ENCODE results near the gene GPR176. TPM values are rescaled to one million over a fixed set of nuclear protein-coding genes. Genes with fewer than 3 reads are reported as not detected.

The GPR176 gene
- polyA plus RNA-seq, 3 donors: 14.9 to 16.4 (median 15.1) TPM

Other genes with a start within 250 kb of the GPR176 start
- gene FSIP1, start 137.4 kb downstream of the GPR176 start, polyA plus RNA-seq (ENCODE audit: insufficient read length in 3 of 3): 1 to 10 TPM; 1.4 to 2.7 (median 1.6) TPM
- 10 to 100 TPM; 48.2 to 62.2 (median 49.4) TPM for gene EIF2AK4, start 13.8 kb upstream of the GPR176 start, polyA plus RNA-seq (ENCODE audit: insufficient read length in 3 of 3)
- gene SRP14, start 118.9 kb upstream of the GPR176 start, polyA plus RNA-seq (ENCODE audit: insufficient read length in 3 of 3): 100 to 1,000 TPM; 484 to 650 (median 540) TPM
- 10 to 100 TPM; 41.3 to 49.9 (median 45.7) TPM for gene BMF, start 188.6 kb upstream of the GPR176 start, polyA plus RNA-seq (ENCODE audit: insufficient read length in 3 of 3)
- 10 to 100 TPM; 29.3 to 38.0 (median 32.2) TPM for gene BUB1B, start 240.8 kb upstream of the GPR176 start, polyA plus RNA-seq (ENCODE audit: insufficient read length in 3 of 3)